ENCODE measurements around the gene GSAP. TPM values are rescaled to one million over a fixed set of nuclear protein-coding genes. Genes with fewer than 3 reads are reported as not detected.
"Not testable (repeated sequence)": the region's sequence is repeated elsewhere in the genome, so short reads cannot be mapped to it uniquely, and the experiment has no call there.

GSAP gene
- polyA plus RNA-seq (ENCODE audit: low read depth in 6 of 6), result 100 to 1,000 TPM in 1 of 6 donors, 10 to 100 TPM in 5; 37.6 to 102 (median 43.5) TPM

GRCh38 chr7:77415823-77416620 lies at the start of gene GSAP:
Gene GSAP, minus strand, starts transcription at chr7:77416349. Its CDS starts 28 bp downstream, at chr7:77416321.
- Mint-ChIP-seq H3K27me3 (no peaks in the 10 kb centered on the region), H3K4me3 (peak within 1 kb of the TSS; percentile 75 to 95 (median 91)), H3K36me3 (no peaks in the 10 kb centered on the region), H3K4me1 (peaks cover 34 to 64% (median 62%) of the 10 kb centered on the region in 3 donors), H3K27ac (peak within 1 kb of the TSS; percentile 82 to 97 (median 94)), H3K9me3 (no peaks in the 10 kb centered on the region)
- ATAC-seq (ENCODE audit: low read depth in 2 of 2), result peak; percentile 61 to 63
- peak; percentile 75 for DNase-seq

- ATAC-seq (ENCODE audit: low read depth in 2 of 2), result no peak
- peaks cover 0 to 4% of the 10 kb centered on the region in 2 donors for H3K36me3 Mint-ChIP-seq
- H3K9me3 Mint-ChIP-seq, result peaks cover 0 to 4% (median 0%) of the 10 kb centered on the region in 7 donors
Observed at GRCh38 chr7:77465256-77465655, 49.1 kb upstream of the GSAP start.

GRCh38 chr7:77464589-77464988 lies 48.4 kb upstream of the GSAP start:
- Mint-ChIP-seq H3K27me3 (no peaks in the 10 kb centered on the region), H3K4me1 (peaks cover 5 to 12% (median 10%) of the 10 kb centered on the region in 3 donors), H3K4me3 (no peak overlapping the region), H3K27ac (no peak overlapping the region), H3K36me3 (peaks cover 0 to 4% of the 10 kb centered on the region in 2 donors), H3K9me3 (peaks cover 0 to 4% (median 0%) of the 10 kb centered on the region in 7 donors)
- DNase-seq, result no peak
- no peak for ATAC-seq (ENCODE audit: low read depth in 2 of 2)

More at GRCh38 chr7:77465256-77465655, 49.1 kb upstream of the GSAP start:
- Mint-ChIP-seq H3K4me1 (peaks cover 5 to 12% (median 10%) of the 10 kb centered on the region in 3 donors), H3K27ac (no peak overlapping the region), H3K27me3 (no peaks in the 10 kb centered on the region), H3K4me3 (no peak overlapping the region)
- no peak for DNase-seq

- ATAC-seq (ENCODE audit: low read depth in 2 of 2), result peak; percentile 51 to 60
- H3K4me1 Mint-ChIP-seq, result peaks cover 5 to 12% (median 10%) of the 10 kb centered on the region in 3 donors
- not testable (repeated sequence) for H3K9me3 Mint-ChIP-seq, DNase-seq, H3K36me3 Mint-ChIP-seq, H3K27ac Mint-ChIP-seq, H3K4me3 Mint-ChIP-seq, H3K27me3 Mint-ChIP-seq
Observed at GRCh38 chr7:77463632-77464031, 47.5 kb upstream of the GSAP start.

GRCh38 chr7:77461842-77462241 lies 45.7 kb upstream of the GSAP start:
- Mint-ChIP-seq H3K9me3 (no peaks in the 10 kb centered on the region), H3K27me3 (no peaks in the 10 kb centered on the region), H3K4me3 (no peak overlapping the region), H3K27ac (no peak overlapping the region), H3K4me1 (peaks cover 5 to 12% (median 6%) of the 10 kb centered on the region in 3 donors), H3K36me3 (no peaks in the 10 kb centered on the region)
- DNase-seq (no peak), ATAC-seq (ENCODE audit: low read depth in 2 of 2) (no peak)

GRCh38 chr7:77461246-77461645 lies 45.1 kb upstream of the GSAP start:
- H3K36me3 Mint-ChIP-seq, result no peaks in the 10 kb centered on the region
- no peak overlapping the region for H3K27ac Mint-ChIP-seq
- ATAC-seq (ENCODE audit: low read depth in 2 of 2) (no peak), DNase-seq (no peak)
- H3K9me3 Mint-ChIP-seq, result no peaks in the 10 kb centered on the region
- H3K4me1 Mint-ChIP-seq, result peaks cover 4 to 12% (median 5%) of the 10 kb centered on the region in 3 donors
- H3K27me3 Mint-ChIP-seq, result no peaks in the 10 kb centered on the region
- H3K4me3 Mint-ChIP-seq, result no peak overlapping the region

- no peaks in the 10 kb centered on the region for H3K9me3 Mint-ChIP-seq
- no peak overlapping the region for H3K27ac Mint-ChIP-seq
- no peak for ATAC-seq (ENCODE audit: low read depth in 2 of 2)
- no peak for DNase-seq
- H3K27me3 Mint-ChIP-seq, result no peaks in the 10 kb centered on the region
- H3K36me3 Mint-ChIP-seq, result no peaks in the 10 kb centered on the region
- no peak overlapping the region for H3K4me3 Mint-ChIP-seq
- peaks cover 4 to 12% (median 5%) of the 10 kb centered on the region in 3 donors for H3K4me1 Mint-ChIP-seq
Observed at GRCh38 chr7:77460057-77460486, 43.9 kb upstream of the GSAP start.

- Mint-ChIP-seq H3K36me3 (no peaks in the 10 kb centered on the region), H3K27me3 (no peaks in the 10 kb centered on the region), H3K4me3 (no peak overlapping the region), H3K9me3 (no peaks in the 10 kb centered on the region), H3K4me1 (peaks cover 4 to 11% (median 5%) of the 10 kb centered on the region in 3 donors), H3K27ac (peak overlapping the region in 1 of 6 donors; percentile 30)
- no peak for ATAC-seq (ENCODE audit: low read depth in 2 of 2)
- no peak for DNase-seq
Observed at GRCh38 chr7:77459311-77459726, 43.2 kb upstream of the GSAP start.

- Mint-ChIP-seq H3K36me3 (no peaks in the 10 kb centered on the region), H3K27me3 (no peaks in the 10 kb centered on the region), H3K9me3 (no peaks in the 10 kb centered on the region), H3K27ac (peak overlapping the region in 1 of 6 donors; percentile 30), H3K4me3 (no peak overlapping the region), H3K4me1 (peaks cover 4 to 6% (median 5%) of the 10 kb centered on the region in 3 donors)
- DNase-seq, result no peak
- no peak for ATAC-seq (ENCODE audit: low read depth in 2 of 2)
Observed at GRCh38 chr7:77458786-77459185, 42.6 kb upstream of the GSAP start.

- ATAC-seq (ENCODE audit: low read depth in 2 of 2) (no peak), DNase-seq (no peak)
- Mint-ChIP-seq H3K36me3 (no peaks in the 10 kb centered on the region), H3K9me3 (no peaks in the 10 kb centered on the region), H3K4me3 (no peak overlapping the region), H3K27me3 (no peaks in the 10 kb centered on the region), H3K4me1 (peaks cover 0 to 5% (median 5%) of the 10 kb centered on the region in 3 donors), H3K27ac (no peak overlapping the region)
Observed at GRCh38 chr7:77457779-77458178, 41.6 kb upstream of the GSAP start.

GRCh38 chr7:77456696-77457095 lies 40.5 kb upstream of the GSAP start:
- H3K4me1 Mint-ChIP-seq, result peaks cover 0 to 5% (median 5%) of the 10 kb centered on the region in 3 donors
- no peak overlapping the region for H3K27ac Mint-ChIP-seq
- no peak overlapping the region for H3K4me3 Mint-ChIP-seq
- H3K27me3 Mint-ChIP-seq, result no peaks in the 10 kb centered on the region
- no peaks in the 10 kb centered on the region for H3K9me3 Mint-ChIP-seq
- no peak for DNase-seq
- ATAC-seq (ENCODE audit: low read depth in 2 of 2), result no peak
- no peaks in the 10 kb centered on the region for H3K36me3 Mint-ChIP-seq

GRCh38 chr7:77455321-77455720 lies 39.2 kb upstream of the GSAP start:
- Mint-ChIP-seq H3K4me1 (peaks cover 0 to 5% (median 5%) of the 10 kb centered on the region in 3 donors), H3K4me3 (no peak overlapping the region), H3K27me3 (no peaks in the 10 kb centered on the region), H3K9me3 (no peaks in the 10 kb centered on the region), H3K27ac (no peak overlapping the region), H3K36me3 (no peaks in the 10 kb centered on the region)
- no peak for DNase-seq
- ATAC-seq (ENCODE audit: low read depth in 2 of 2), result no peak

GRCh38 chr7:77454802-77455201 lies 38.7 kb upstream of the GSAP start:
- H3K27ac Mint-ChIP-seq, result no peak overlapping the region
- H3K4me1 Mint-ChIP-seq, result peaks cover 0 to 5% (median 5%) of the 10 kb centered on the region in 3 donors
- DNase-seq (no peak), ATAC-seq (ENCODE audit: low read depth in 2 of 2) (no peak)
- H3K9me3 Mint-ChIP-seq, result no peaks in the 10 kb centered on the region
- no peaks in the 10 kb centered on the region for H3K27me3 Mint-ChIP-seq
- H3K36me3 Mint-ChIP-seq, result no peaks in the 10 kb centered on the region
- H3K4me3 Mint-ChIP-seq, result no peak overlapping the region

- Mint-ChIP-seq H3K36me3 (no peaks in the 10 kb centered on the region), H3K9me3 (no peaks in the 10 kb centered on the region), H3K27me3 (no peaks in the 10 kb centered on the region), H3K4me1 (peaks cover 0 to 5% (median 5%) of the 10 kb centered on the region in 3 donors), H3K4me3 (no peak overlapping the region), H3K27ac (no peak overlapping the region)
- no peak for DNase-seq
- ATAC-seq (ENCODE audit: low read depth in 2 of 2), result peak in 1 of 2 donors; percentile 30
Observed at GRCh38 chr7:77453531-77453930, 37.4 kb upstream of the GSAP start.
